ENCODE data around the gene EI24.
A peak's percentile ranks its signal among the peaks of the same experiment; 100 is the strongest.
"Not testable (repeated sequence)": the region's sequence is repeated elsewhere in the genome, so short reads cannot be mapped to it uniquely, and the experiment has no call there.

Gene EI24

GRCh38 chr11:125572916-125573315 lies 3.6 kb downstream of the EI24 start:
- no peak overlapping the region for H3K4me3 ChIP-seq (ENCODE audit: low read length)
- no peak for DNase-seq (ENCODE audit: low read depth, low spot score)

- not testable (repeated sequence) for DNase-seq (ENCODE audit: low read depth, low spot score); H3K4me3 ChIP-seq (ENCODE audit: low read length)
Observed at GRCh38 chr11:125577181-125577580, 7.9 kb downstream of the EI24 start.

GRCh38 chr11:125578783-125579182 lies 9.5 kb downstream of the EI24 start:
- no peak for DNase-seq (ENCODE audit: low read depth, low spot score)
- H3K4me3 ChIP-seq (ENCODE audit: low read length): no peak overlapping the region

GRCh38 chr11:125579811-125580210 lies 10.5 kb downstream of the EI24 start:
- no peak overlapping the region for H3K4me3 ChIP-seq (ENCODE audit: low read length)
- DNase-seq (ENCODE audit: low read depth, low spot score): no peak

- no peak overlapping the region for H3K4me3 ChIP-seq (ENCODE audit: low read length)
- no peak for DNase-seq (ENCODE audit: low read depth, low spot score)
Observed at GRCh38 chr11:125583496-125583895, 14.2 kb downstream of the EI24 start.

- no peak for DNase-seq (ENCODE audit: low read depth, low spot score)
Observed at GRCh38 chr11:125585487-125585886, 16.2 kb downstream of the EI24 start.

GRCh38 chr11:125586623-125587022 lies 17.3 kb downstream of the EI24 start:
- H3K4me3 ChIP-seq (ENCODE audit: low read length): no peak overlapping the region
- no peak for DNase-seq (ENCODE audit: low read depth, low spot score)

More at GRCh38 chr11:125585487-125585886, 16.2 kb downstream of the EI24 start:
- no peak overlapping the region for H3K4me3 ChIP-seq (ENCODE audit: low read length)

- DNase-seq (ENCODE audit: low read depth, low spot score): no peak
- H3K4me3 ChIP-seq (ENCODE audit: low read length): no peak overlapping the region
Observed at GRCh38 chr11:125587480-125587879, 18.2 kb downstream of the EI24 start.

- H3K4me3 ChIP-seq (ENCODE audit: low read length): no peak overlapping the region
- DNase-seq (ENCODE audit: low read depth, low spot score): no peak
Observed at GRCh38 chr11:125588505-125588904, 19.2 kb downstream of the EI24 start.

GRCh38 chr11:125591649-125592304 lies 22.5 kb downstream of the EI24 start:
- DNase-seq (ENCODE audit: low read depth, low spot score): no peak
- H3K4me3 ChIP-seq (ENCODE audit: low read length): peak overlapping the region; percentile 95

- peak within 1 kb of the TSS; percentile 99 for H3K4me3 ChIP-seq (ENCODE audit: low read length)
- DNase-seq (ENCODE audit: low read depth, low spot score): peak; percentile 100
Observed at GRCh38 chr11:125592305-125593113, 23.2 kb downstream of the EI24 start, which contains the start of gene STT3A. STT3A (plus strand) TSS chr11:125592852; CDS start chr11:125595916, 3,064 bp downstream.

- peak overlapping the region; percentile 99 for H3K4me3 ChIP-seq (ENCODE audit: low read length)
- DNase-seq (ENCODE audit: low read depth, low spot score): no peak
Observed at GRCh38 chr11:125593114-125593820, 24.0 kb downstream of the EI24 start.

- DNase-seq (ENCODE audit: low read depth, low spot score): no peak
- H3K4me3 ChIP-seq (ENCODE audit: low read length): no peak overlapping the region
Observed at GRCh38 chr11:125594958-125595357, 25.7 kb downstream of the EI24 start.

- H3K4me3 ChIP-seq (ENCODE audit: low read length): no peak overlapping the region
- no peak for DNase-seq (ENCODE audit: low read depth, low spot score)
Observed at GRCh38 chr11:125600663-125601062, 31.4 kb downstream of the EI24 start.

- no peak overlapping the region for H3K4me3 ChIP-seq (ENCODE audit: low read length)
- no peak for DNase-seq (ENCODE audit: low read depth, low spot score)
Observed at GRCh38 chr11:125603207-125603606, 33.9 kb downstream of the EI24 start.

- H3K4me3 ChIP-seq (ENCODE audit: low read length): no peak overlapping the region
- DNase-seq (ENCODE audit: low read depth, low spot score): no peak
Observed at GRCh38 chr11:125605417-125605816, 36.1 kb downstream of the EI24 start.

- H3K4me3 ChIP-seq (ENCODE audit: low read length): no peak overlapping the region
- no peak for DNase-seq (ENCODE audit: low read depth, low spot score)
Observed at GRCh38 chr11:125609545-125609944, 40.3 kb downstream of the EI24 start.

- H3K4me3 ChIP-seq (ENCODE audit: low read length): no peak overlapping the region
- no peak for DNase-seq (ENCODE audit: low read depth, low spot score)
Observed at GRCh38 chr11:125618383-125618782, 49.1 kb downstream of the EI24 start.

- H3K4me3 ChIP-seq (ENCODE audit: low read length): no peak overlapping the region
- DNase-seq (ENCODE audit: low read depth, low spot score): no peak
Observed at GRCh38 chr11:125621995-125622394, 52.7 kb downstream of the EI24 start.

- no peak for DNase-seq (ENCODE audit: low read depth, low spot score)
- H3K4me3 ChIP-seq (ENCODE audit: low read length): no peak overlapping the region
Observed at GRCh38 chr11:125623064-125623463, 53.8 kb downstream of the EI24 start.
